ENCODE results near the gene TEX13C. TPM values are rescaled to one million over a fixed set of nuclear protein-coding genes. Genes with fewer than 3 reads are reported as not detected.

The TEX13C gene
- not detected in 2 replicates for total RNA-seq

GRCh38 chrX:125319646-125320521 lies at the start of gene TEX13C:
TSS of gene TEX13C (plus strand) at chrX:125319871. CDS start at chrX:125320120, 249 bp downstream.
- Mint-ChIP-seq H3K4me3 (no peak within 1 kb of the TSS), H3K27me3 (no peaks in the 10 kb centered on the region), H3K4me1 (no peaks in the 10 kb centered on the region), H3K9me3 (no peaks in the 10 kb centered on the region), H3K36me3 (ENCODE audit: low read depth) (no peaks in the 10 kb centered on the region), H3K27ac (no peak within 1 kb of the TSS)
- POLR2A ChIA-PET = no interaction called here
- no peak for DNase-seq
- ATAC-seq (ENCODE audit: low read depth) = no peak
- intact Hi-C loops (cut with micrococcal nuclease) = no loop called here
- no peak for TF ChIP-seq CTCF (IDR thresholded peaks at IDR 0.05)
- CTCF ChIA-PET = no interaction called here

- no peaks in the 10 kb centered on the region for H3K9me3 Mint-ChIP-seq
- H3K27ac Mint-ChIP-seq = no peak overlapping the region
- no peak for DNase-seq
- no peak overlapping the region for H3K4me3 Mint-ChIP-seq
- H3K27me3 Mint-ChIP-seq = no peaks in the 10 kb centered on the region
- intact Hi-C loops (cut with micrococcal nuclease) = no loop called here
- no peaks in the 10 kb centered on the region for H3K36me3 Mint-ChIP-seq (ENCODE audit: low read depth)
- ChIA-PET CTCF (no interaction called here), POLR2A (no interaction called here)
- no peaks in the 10 kb centered on the region for H3K4me1 Mint-ChIP-seq
- ATAC-seq (ENCODE audit: low read depth) = no peak
- no peak for TF ChIP-seq CTCF (IDR thresholded peaks at IDR 0.05)
Measured at GRCh38 chrX:125287282-125287681, 32.4 kb upstream of the TEX13C start.

GRCh38 chrX:125288343-125288742 lies 31.3 kb upstream of the TEX13C start:
- no peaks in the 10 kb centered on the region for H3K27me3 Mint-ChIP-seq
- no peak overlapping the region for H3K4me3 Mint-ChIP-seq
- intact Hi-C loops (cut with micrococcal nuclease) = no loop called here
- no peak for TF ChIP-seq CTCF (IDR thresholded peaks at IDR 0.05)
- no peak overlapping the region for H3K27ac Mint-ChIP-seq
- ChIA-PET POLR2A (no interaction called here), CTCF (no interaction called here)
- no peaks in the 10 kb centered on the region for H3K9me3 Mint-ChIP-seq
- H3K36me3 Mint-ChIP-seq (ENCODE audit: low read depth) = no peaks in the 10 kb centered on the region
- ATAC-seq (ENCODE audit: low read depth) (no peak), DNase-seq (no peak)
- H3K4me1 Mint-ChIP-seq = no peaks in the 10 kb centered on the region

GRCh38 chrX:125289209-125289608 lies 30.5 kb upstream of the TEX13C start:
- Mint-ChIP-seq H3K36me3 (ENCODE audit: low read depth) (no peaks in the 10 kb centered on the region), H3K4me1 (no peaks in the 10 kb centered on the region), H3K27me3 (no peaks in the 10 kb centered on the region), H3K9me3 (no peaks in the 10 kb centered on the region), H3K4me3 (no peak overlapping the region), H3K27ac (no peak overlapping the region)
- POLR2A ChIA-PET = no interaction called here
- no peak for TF ChIP-seq CTCF (IDR thresholded peaks at IDR 0.05)
- intact Hi-C loops (cut with micrococcal nuclease) = no loop called here
- no peak for DNase-seq
- ATAC-seq (ENCODE audit: low read depth) = no peak
- CTCF ChIA-PET = no interaction called here

GRCh38 chrX:125289920-125290319 lies 29.8 kb upstream of the TEX13C start:
- no peak for DNase-seq
- POLR2A ChIA-PET = no interaction called here
- no peaks in the 10 kb centered on the region for H3K9me3 Mint-ChIP-seq
- TF ChIP-seq CTCF (IDR thresholded peaks at IDR 0.05) = no peak
- no peaks in the 10 kb centered on the region for H3K27me3 Mint-ChIP-seq
- CTCF ChIA-PET = no interaction called here
- H3K36me3 Mint-ChIP-seq (ENCODE audit: low read depth) = no peaks in the 10 kb centered on the region
- H3K4me3 Mint-ChIP-seq = no peak overlapping the region
- intact Hi-C loops (cut with micrococcal nuclease) = no loop called here
- no peak for ATAC-seq (ENCODE audit: low read depth)
- H3K27ac Mint-ChIP-seq = no peak overlapping the region
- H3K4me1 Mint-ChIP-seq = no peaks in the 10 kb centered on the region

All from activated B cell treated with CpG ODN at 0.5 μM for 24 hours (primary cell).